DND-41 (cell line): ENCODE data around the gene ATP6V1F.
A peak's percentile ranks its signal among the peaks of the same experiment; 100 is the strongest.

Experiments
- ATAC-seq: fragments of 200-7000 bp; cut with Tn5 transposase; 3 replicates; pipeline ENCODE4 v1.9.1; 2021; ENCODE audit warnings: low read depth; ENCODE audit not compliant: insufficient read depth
- DNase-seq: peaks from one replicate; pipeline ENCODE4 v3.0.0-alpha.2; 2020
- H2AFZ ChIP-seq: 2 replicates; pipeline ENCODE4 v1.6.0; 2012; ENCODE audit warnings: low read depth, low read length
- H3K27ac ChIP-seq: 2 replicates; pipeline ENCODE4 v1.5.1; 2012; ENCODE audit warnings: low read length, inconsistent platforms
- H3K27me3 ChIP-seq: fragments of 200-600 bp; sonication (generic); 2 replicates; pipeline ENCODE4 v1.6.0; 2012; ENCODE audit warnings: low read length, mild to moderate bottlenecking, inconsistent platforms; ENCODE audit not compliant: insufficient read depth, poor library complexity
- H3K36me3 ChIP-seq: 2 replicates; pipeline ENCODE4 v1.5.1; 2012; ENCODE audit warnings: low read length, inconsistent platforms; ENCODE audit not compliant: insufficient read depth
- H3K4me1 ChIP-seq: 2 replicates; pipeline ENCODE4 v1.5.1; 2012; ENCODE audit warnings: mild to moderate bottlenecking, low read length; ENCODE audit not compliant: insufficient read depth
- H3K4me2 ChIP-seq: 2 replicates; pipeline ENCODE4 v1.6.0; 2012; ENCODE audit warnings: mild to moderate bottlenecking, moderate library complexity, low read length, inconsistent platforms; ENCODE audit not compliant: insufficient read depth
- H3K4me3 ChIP-seq, 2 experiments: fragments of 200-600 bp in 1 of 2; shearing (Covaris generic) in 1 of 2; 2 replicates each; pipeline ENCODE4 v1.5.1; 2012 to 2016; ENCODE audit warnings: inconsistent platforms in 2 of 2, low read length in 2 of 2, mild to moderate bottlenecking in 2 of 2, low read depth in 1 of 2, moderate library complexity in 1 of 2
- H3K79me2 ChIP-seq: 2 replicates; pipeline ENCODE4 v1.6.0; 2012; ENCODE audit warnings: low read length, inconsistent platforms; ENCODE audit not compliant: insufficient read depth
- H3K9ac ChIP-seq: 2 replicates; pipeline ENCODE4 v1.6.0; 2012; ENCODE audit warnings: low read depth, mild to moderate bottlenecking, inconsistent platforms, low read length, moderate library complexity
- H3K9me3 ChIP-seq: 2 replicates; pipeline ENCODE4 v1.5.1; 2012; ENCODE audit warnings: low read length, moderate library complexity, mild to moderate bottlenecking, inconsistent platforms; ENCODE audit not compliant: insufficient read depth, severe bottlenecking
- H4K20me1 ChIP-seq: 2 replicates; pipeline ENCODE4 v1.6.0; 2012; ENCODE audit warnings: low read length; ENCODE audit not compliant: insufficient read depth
- CTCF ChIP-seq: IDR thresholded peaks from 2 replicates; pipeline ENCODE4 v1.5.1; 2012; ENCODE audit warnings: borderline replicate concordance, low read length, moderate library complexity, mild to moderate bottlenecking; ENCODE audit not compliant: poor library complexity, severe bottlenecking; ENCODE audit errors: extremely low read depth
- EZH2 ChIP-seq: IDR thresholded peaks from 3 replicates; pipeline ENCODE4 v1.6.1; 2012; ENCODE audit warnings: borderline replicate concordance, low read depth, mild to moderate bottlenecking, moderate library complexity, low read length, inconsistent platforms; ENCODE audit not compliant: severe bottlenecking

Gene ATP6V1F

GRCh38 chr7:128859232-128860157, 3.2 kb upstream of the ATP6V1F start:
- Histone ChIP-seq H3K9ac (no peak overlapping the region), H3K36me3 (peaks cover 3% of the 10 kb centered on the region; the same call in 1 of the 2 replicates), H3K4me1 (peaks cover 18% of the 10 kb centered on the region), H3K9me3 (no peaks in the 10 kb centered on the region), H3K27me3 (no peaks in the 10 kb centered on the region), H3K4me2 (no peak overlapping the region), H3K79me2 (peaks cover 18% of the 10 kb centered on the region), H3K27ac (no peak overlapping the region), H4K20me1 (peaks cover 4% of the 10 kb centered on the region; the same call in 1 of the 2 replicates), H2AFZ (no peak overlapping the region), H3K4me3 (no peak overlapping the region)
- ATAC-seq (no peak), DNase-seq (no peak)
- TF ChIP-seq EZH2 (no peak), CTCF (no peak)

GRCh38 chr7:128860158-128861073, 2.2 kb upstream of the ATP6V1F start:
- H2AFZ ChIP-seq: peak overlapping the region; percentile 26; the same call in 1 of the 2 replicates
- no peak overlapping the region for H3K9ac ChIP-seq
- H3K79me2 ChIP-seq: peaks cover 24% of the 10 kb centered on the region
- peaks cover 10% of the 10 kb centered on the region for H3K36me3 ChIP-seq
- TF ChIP-seq EZH2 (no peak), CTCF (peak; percentile 32)
- peaks cover 9% of the 10 kb centered on the region; the same call in 1 of the 2 replicates for H4K20me1 ChIP-seq
- no peak overlapping the region for H3K4me2 ChIP-seq
- H3K4me3 ChIP-seq: no peak overlapping the region
- H3K27me3 ChIP-seq: no peaks in the 10 kb centered on the region
- H3K9me3 ChIP-seq: no peaks in the 10 kb centered on the region
- no peak for ATAC-seq
- peaks cover 18% of the 10 kb centered on the region for H3K4me1 ChIP-seq
- H3K27ac ChIP-seq: no peak overlapping the region
- no peak for DNase-seq

- H3K4me2 ChIP-seq: peak overlapping the region; percentile 67
- peak overlapping the region; percentile 13 to 69; a peak in 3 of 4 replicates for H3K4me3 ChIP-seq
- H3K4me1 ChIP-seq: peaks cover 18% of the 10 kb centered on the region
- peak overlapping the region; percentile 77 for H3K27ac ChIP-seq
- H2AFZ ChIP-seq: peak overlapping the region; percentile 91
- DNase-seq (no peak), ATAC-seq (no peak)
- H3K9me3 ChIP-seq: no peaks in the 10 kb centered on the region
- H3K79me2 ChIP-seq: peaks cover 24% of the 10 kb centered on the region
- TF ChIP-seq CTCF (no peak), EZH2 (no peak)
- H3K36me3 ChIP-seq: peaks cover 25% of the 10 kb centered on the region
- H3K9ac ChIP-seq: peak overlapping the region; percentile 70
- H3K27me3 ChIP-seq: no peaks in the 10 kb centered on the region
- peaks cover 17% of the 10 kb centered on the region; the same call in 1 of the 2 replicates for H4K20me1 ChIP-seq
Measured at GRCh38 chr7:128861957-128862570, 592 bp upstream of the ATP6V1F start.
